ENCODE results near the gene FAM177B.

FAM177B gene

DNA sequence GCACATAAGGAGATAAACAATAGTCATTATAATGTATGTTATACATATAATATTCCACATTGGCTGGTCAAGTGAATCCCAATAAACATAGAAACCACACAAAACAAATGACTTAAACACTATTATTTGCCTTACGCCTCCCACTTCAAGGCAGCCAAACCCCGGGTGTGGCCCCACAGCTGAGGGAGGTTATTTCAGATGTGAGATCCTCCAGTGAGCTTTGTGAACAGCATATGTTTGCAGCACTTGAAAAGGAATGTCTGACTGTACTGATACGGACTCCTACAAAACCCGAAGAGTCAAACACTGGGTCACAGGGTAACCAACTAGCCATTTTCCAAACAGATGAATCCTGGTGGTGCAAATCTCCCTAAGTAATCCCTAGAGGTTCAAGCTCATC lies 50.7 kb downstream of the FAM177B start:
- no peak for DNase-seq (ENCODE audit: low spot score)

DNA sequence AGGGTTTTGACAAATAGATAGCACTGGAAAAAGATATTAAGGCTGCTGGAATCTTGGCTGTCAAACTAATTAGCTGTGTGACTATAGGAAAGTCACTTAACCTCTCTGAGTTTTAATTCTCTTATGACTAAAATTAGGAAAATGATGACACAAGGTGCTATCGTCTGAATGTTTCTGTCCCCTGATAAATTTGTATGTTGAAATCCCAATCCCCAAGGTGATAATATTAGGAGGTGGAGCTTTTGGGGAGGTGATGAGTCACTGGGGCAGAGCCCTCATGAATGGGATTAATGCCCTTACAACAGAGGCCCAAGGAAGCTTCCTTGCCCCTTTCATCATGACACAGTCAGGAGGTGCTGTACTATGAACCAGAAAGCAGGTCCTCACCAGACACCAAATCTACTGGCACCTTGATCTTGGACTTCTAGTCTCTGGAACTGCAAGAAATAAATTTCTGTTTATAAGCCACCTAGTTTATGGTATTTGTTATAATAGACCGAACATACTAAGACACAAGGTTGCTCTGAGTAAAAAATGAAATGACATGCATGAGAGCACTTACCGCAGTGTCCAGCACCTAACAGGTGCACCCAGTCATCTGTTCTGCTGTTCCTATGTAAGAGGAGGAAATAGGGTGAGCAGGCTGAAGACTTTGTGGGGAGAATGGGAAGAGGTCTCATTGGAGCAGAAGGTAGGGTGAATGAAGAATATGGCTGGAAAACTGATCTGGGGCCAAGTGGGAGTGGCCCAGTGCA lies 51.6 kb downstream of the FAM177B start:
- no peak for DNase-seq (ENCODE audit: low spot score)

DNA sequence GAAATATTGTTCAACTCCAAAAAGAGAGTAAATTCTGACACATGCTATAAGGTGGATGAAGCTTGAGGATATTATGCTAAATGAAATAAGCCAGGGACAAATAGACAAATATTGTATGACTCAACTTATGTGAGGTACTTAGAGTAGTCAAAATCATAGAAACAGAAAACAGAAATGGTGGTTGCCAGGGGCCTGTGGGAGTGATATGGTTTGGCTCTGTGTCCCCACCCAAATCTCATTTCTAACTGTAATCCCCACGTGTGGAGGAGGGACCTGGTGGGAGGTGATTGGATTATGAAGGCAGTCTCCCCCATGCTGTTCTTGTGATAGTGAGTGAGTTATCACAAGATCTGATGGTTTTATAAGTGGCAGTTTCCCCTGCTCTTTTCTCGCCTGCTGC lies 53.1 kb downstream of the FAM177B start:
- DNase-seq (ENCODE audit: low spot score), result no peak

DNA sequence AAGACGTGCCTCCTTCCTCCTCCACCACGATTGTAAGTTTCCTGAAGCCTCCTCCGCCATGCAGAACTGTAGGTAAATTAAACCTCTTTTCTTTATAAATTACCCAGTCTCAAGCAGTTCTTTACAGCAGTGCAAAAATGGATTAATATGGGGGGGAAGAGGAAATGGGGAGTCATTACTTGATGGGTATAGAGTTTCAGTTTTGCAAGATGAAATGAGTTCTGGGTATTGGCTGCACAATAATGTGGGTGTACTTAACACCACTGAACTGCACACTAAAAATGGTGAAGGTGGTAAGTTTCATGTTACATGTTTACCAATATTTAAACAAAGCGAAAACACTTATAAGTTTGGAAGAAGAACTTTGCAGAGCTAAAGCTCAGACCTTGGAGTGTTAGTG lies 53.5 kb downstream of the FAM177B start:
- DNase-seq (ENCODE audit: low spot score), result no peak

DNA sequence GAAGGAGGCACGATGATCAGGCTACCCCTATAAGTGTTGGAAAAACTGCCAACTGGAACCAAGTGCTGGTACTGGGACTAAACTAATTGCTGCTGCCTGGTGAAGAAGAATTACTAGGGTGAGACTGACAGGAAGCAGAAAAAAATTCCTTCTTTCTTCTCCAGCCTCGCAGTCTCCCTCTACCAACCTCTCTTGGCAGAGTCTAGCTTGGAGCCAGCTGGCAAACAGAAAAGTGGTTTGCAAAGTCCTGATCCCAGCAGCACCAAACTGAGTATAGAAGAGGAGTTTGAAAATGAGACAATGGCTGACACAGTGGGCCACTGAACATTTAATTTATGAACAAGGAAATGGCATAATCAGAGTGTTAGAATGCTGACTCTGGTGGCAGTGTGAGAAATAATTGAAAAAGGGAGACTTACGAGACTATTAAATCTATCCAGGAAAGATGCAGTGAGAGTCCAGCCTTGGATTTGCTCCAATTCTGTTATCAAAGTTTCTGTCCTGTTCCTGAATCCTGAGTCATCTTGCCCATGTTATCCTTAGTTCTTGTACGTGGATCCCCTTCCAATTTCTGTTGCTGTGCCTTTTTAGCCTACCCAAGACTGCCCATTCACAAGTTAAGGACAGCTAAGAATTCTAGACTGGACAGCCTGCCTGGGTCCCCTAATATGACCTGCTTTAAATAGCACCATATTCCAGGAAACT lies 54.2 kb downstream of the FAM177B start:
- no peak for DNase-seq (ENCODE audit: low spot score)

DNA sequence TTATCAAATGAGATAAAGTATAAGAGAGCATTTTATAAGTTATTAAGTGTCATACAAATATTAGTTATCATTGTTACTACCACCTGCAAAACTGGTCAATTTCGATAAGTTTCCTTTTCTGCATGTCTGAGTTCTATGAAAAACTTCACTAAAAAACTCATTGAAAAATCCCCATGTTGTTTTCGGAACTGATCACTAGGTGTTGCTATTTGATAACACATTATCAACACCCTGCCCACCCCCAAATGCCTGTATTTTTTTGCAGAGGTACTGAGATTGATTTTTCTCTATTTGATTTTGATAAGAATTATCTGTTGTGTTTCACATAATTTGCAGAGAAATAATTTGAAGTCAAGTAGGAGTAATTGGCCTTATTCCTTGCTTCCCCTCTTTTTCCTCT lies 55.7 kb downstream of the FAM177B start:
- no peak for DNase-seq (ENCODE audit: low spot score)

DNA sequence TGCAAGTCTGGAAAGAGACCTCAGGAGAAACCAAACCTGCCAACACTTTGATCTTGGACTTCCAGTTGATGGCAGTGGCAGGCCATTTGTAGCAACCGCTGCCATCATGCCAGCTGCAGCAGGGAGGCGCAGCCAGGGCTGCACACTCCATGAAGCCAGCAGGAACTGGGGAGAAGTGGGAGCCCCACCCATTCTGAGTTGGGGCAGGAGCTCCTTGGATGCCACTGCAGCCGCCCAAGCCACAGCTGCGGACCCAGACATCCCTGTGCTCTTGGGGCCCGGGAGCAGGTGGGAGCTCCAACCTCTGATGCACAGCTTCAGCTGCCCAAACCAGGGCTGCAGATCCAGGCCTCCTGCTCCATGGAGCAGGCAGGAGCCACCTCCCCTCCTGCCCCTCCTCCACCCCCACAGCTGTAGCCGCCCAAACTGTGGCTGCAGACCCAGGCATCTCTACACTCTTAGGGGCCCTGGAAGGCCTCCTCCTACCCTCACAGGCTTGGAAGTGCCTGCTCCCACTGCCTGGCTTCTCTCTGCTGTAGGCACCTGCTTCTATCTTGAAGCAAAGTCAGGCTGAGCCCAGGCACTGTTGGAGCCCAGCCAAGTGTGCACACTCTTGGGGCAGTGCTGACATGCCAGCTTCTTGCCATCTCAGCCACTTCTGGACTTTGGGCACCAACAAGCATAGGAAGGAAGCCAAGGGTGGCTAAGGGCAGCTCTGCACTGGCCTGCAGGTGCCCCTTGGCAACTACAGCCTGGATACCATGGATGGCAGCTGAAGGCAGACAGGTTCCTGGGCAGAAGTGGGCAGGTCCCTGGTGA lies 57.9 kb downstream of the FAM177B start:
- DNase-seq (ENCODE audit: low spot score), result no peak

DNA sequence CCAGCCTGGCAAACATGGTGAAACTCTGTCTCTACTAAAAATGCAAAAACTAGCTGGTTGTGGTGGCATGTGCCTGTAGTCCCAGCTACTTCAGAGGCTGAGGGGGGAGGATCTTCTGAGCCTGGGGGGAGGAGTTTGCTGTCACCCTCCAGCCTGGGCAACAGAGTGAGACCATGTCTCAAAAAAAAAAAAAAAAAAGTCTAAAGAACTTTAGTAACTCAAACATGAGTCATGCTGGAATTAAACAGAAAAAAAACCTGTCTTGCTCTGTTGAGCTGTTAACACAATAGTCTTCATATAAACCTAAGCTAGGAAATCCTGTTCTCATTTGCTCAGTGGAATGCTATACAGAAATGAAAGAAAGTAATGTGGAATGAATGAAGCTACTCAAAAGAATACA lies 61.1 kb downstream of the FAM177B start:
- no peak for DNase-seq (ENCODE audit: low spot score)

DNA sequence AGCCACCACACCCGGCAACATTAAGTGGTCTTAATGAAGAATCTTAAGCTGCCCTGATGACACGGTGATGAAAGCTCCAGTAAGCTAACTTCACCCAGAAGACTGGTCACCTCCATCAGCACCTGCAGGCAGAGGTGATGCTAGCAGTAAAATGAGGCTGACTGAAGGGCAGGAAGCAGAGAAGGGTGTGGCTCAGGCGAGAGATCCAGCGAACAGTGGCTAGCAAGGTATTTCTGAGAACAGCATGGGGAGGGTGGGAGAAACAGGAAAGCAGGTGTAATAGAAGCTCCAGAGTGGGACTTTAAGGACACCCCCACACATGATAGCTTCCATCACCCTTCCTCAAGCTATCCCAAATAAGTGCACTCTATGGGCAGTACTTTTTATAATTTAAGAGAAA lies 62.0 kb downstream of the FAM177B start:
- no peak for DNase-seq (ENCODE audit: low spot score)
